GOT3 (cell line): ENCODE measurements around the gene GEMIN7.

Source experiments
- DNase-seq: peaks from one replicate; lab custom pipeline; 2025; ENCODE audit warnings: mixed read lengths; lab: John Stamatoyannopoulos, UW

Gene GEMIN7

DNA sequence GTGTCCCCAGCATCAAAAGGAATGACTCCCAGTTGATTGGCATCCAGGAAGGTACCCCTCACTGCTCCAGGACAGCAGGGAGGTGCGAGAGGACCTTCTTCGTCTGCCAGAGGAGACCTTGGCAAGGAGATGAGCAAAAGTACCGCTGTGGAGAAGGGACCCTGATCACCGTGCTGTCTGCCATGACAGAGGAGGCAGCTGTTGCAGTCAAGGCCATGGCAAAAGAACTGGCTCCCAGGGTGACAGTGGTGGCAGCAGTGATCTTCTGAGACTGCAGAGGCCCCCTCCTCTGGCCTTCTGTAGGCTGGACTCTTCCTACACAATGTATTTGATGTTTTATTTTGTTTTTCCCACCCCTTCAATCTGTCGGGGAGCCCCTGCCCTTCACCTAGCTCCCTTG lies 49.7 kb downstream of the GEMIN7 start:
- no peak for DNase-seq

DNA sequence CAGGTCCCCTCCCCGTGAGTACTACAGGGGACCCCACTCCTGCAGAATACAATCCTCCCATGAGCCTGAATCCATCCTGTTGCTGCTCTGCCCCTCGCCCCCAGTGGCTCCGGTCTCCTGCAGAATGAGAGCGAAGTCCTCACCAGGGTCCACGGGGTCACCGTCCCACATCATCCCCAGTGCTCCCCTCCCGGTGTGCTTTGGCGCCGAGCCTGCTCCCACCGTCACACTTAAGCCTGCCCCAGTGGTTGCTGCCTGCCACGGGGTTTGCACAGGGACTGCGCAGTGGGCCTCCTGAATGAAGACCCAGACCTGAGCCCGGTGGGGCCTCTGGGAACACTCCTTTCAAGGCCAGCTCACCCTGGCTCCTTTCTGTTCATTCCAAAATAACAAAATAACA lies 51.2 kb downstream of the GEMIN7 start:
- no peak for DNase-seq

GRCh38 chr19:45130888-45131615 lies 52.0 kb downstream of the GEMIN7 start:
- no peak for DNase-seq

DNA sequence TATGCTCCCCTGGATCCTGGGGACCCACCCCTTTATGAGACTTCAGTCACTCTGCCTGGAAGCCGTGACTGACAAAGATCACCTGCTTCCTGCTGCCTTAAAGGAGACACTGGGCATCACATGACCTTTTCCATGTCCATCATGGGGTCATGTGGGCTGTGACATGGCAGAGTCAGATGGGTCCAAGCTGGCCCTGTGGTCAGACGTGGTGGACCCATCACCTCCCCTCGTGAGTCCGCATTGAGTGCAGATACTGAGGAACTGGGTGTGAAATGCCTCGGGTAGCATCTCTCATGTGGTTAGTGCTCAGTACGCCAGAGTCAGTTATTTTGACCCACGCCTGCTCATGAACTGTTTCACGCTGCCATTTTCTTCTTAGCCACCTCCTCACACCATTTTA lies 54.6 kb downstream of the GEMIN7 start:
- DNase-seq: no peak

DNA sequence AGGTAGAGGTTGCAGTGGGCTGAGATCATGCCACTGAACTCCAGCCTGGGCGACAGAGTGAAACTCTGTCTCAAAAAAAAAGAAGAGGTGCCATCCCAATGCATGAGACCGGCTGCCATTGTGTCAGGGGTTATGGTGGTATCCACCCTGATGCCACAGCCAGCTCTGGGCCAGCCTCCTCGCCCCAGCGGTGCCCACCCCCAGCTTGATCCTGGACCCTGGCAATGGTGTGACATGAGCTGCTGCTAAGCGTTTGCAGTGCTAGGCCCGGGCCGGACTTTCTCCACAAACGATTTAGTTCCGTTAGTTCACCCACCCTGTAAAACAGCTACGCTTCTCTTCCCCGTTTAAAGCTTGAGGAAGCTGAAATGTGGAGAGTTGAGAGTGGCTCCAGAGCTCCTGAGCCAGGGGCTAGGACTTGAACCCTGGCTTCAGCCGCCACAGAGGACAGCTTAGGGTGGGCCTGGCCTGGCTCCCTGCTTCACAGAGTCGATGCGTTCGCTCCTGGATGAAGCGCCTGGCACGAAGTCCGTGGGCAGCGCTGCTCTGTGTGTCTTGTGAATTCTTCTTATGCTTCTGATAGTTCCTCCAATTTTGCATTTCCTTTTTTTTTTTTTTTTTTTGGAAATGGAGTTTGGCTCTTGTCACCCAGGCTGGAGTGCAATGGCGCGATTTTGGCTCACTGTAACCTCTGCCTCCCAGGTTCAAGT lies 56.3 kb downstream of the GEMIN7 start:
- DNase-seq: no peak

- DNase-seq: no peak
Observed at GRCh38 chr19:45136507-45137178, 57.6 kb downstream of the GEMIN7 start.

DNA sequence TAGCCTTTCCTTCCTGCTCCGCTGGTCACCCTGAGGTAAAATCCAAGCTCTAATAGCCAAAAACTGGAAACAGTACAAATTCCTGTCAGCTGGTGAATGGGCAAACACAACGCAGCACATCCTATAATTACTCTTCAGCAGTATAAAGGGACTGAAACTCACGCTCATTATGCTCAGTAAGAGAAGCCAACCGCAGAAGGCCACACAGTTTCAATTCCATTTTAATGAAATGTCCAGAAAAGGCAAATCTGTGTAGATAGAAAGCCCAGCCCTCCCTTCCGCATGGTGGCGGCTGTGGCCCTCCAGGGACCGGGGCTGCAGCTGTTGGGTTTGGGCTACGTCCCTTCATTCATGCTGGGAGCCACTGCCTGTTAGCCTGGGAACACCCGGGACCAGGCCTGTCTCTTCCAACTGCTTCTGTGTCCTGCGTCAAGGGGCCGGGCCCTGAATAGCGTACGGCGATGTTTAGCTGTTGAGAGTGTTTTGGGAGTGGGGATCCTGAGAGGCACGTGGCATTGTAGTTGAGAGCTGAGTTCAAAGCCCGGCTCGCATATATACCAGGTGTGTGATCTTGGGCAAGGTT lies 58.2 kb downstream of the GEMIN7 start:
- no peak for DNase-seq

GRCh38 chr19:45138303-45138751 lies 59.3 kb downstream of the GEMIN7 start:
- DNase-seq: no peak

DNA sequence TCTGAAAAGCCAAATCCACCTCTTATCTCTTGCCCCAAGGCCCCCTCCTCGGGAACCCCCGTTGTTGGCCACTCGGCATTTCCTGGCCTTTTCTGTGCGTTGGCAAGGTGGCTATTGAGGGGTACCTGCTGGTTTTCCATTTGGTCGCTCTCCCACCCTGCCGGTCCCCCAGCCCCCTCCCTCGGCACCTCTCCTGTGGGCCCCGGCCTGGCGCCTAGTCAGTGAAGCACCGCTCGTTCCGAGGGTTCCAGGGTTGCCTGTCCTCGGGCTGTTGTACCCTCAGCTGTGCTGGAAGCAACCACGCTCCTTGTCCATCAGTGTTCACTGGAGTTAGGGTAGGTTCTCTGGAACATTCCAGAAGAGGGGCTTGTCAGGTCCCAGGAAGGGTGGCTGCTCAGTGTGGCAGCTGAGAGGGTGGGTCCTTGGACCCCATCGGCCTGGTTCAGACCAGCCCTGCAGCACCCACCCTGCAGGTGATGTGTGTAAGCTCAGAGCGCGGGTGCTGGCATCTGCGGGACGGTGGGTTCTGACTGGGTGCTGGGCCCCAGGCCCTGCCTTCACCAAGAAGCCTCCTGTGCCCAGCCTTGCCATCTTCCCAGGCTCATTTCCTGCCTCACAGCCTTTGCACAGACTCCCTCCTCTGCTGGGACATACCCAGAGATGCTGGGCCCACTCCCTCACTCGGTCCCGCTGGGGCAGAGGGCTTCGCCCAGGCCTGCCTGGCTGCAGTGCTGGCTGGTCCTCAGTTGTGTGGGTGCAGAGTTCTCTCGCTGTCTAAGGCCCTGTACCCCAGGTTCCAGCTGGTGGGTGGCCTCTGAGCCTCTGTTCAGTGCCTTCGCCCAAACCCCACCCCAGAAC lies 60.5 kb downstream of the GEMIN7 start:
- no peak for DNase-seq

GRCh38 chr19:45140144-45140503 lies 61.1 kb downstream of the GEMIN7 start:
- DNase-seq: no peak

DNA sequence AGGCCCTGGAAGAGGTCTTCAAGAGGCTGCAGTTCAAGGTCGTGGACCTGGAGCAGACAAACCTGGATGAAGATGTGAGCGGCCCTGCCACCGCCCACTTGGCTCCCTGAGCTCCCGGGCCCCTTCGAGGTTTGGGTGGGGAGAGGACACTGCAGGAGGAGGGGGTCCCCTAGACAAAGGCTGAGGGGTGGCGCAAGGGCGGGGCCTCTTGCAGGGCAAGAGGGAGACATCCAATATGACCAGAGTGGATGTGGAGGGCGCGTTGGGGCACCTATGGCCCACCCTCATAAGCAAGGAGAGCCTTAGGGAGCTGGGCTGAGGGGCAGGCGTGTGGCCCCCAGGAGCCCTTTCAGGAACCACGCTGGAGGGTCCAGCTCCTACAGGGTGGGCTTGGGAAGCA lies 61.5 kb downstream of the GEMIN7 start:
- DNase-seq: no peak
